Activated naive CD8-positive, alpha-beta T cell treated with anti-CD3 and anti-CD28 coated beads for 36 hours (primary cell): Measurements from ENCODE around the gene URI1. TPM values are rescaled to one million over a fixed set of nuclear protein-coding genes. Genes with fewer than 3 reads are reported as not detected.
A peak's percentile ranks its signal among the peaks of the same experiment; 100 is the strongest.

Experiments
- DNase-seq: peaks from one replicate; pipeline ENCODE4 v3.0.0; 2021
- H3K27ac Mint-ChIP-seq: one replicate; pipeline ENCODE4 v1.8.0; 2022; ENCODE audit warnings: mild to moderate bottlenecking, moderate library complexity, mixed read lengths
- H3K27me3 Mint-ChIP-seq: one replicate; pipeline ENCODE4 v1.8.0; 2022; ENCODE audit warnings: mild to moderate bottlenecking, mixed read lengths
- H3K36me3 Mint-ChIP-seq: one replicate; pipeline ENCODE4 v1.8.0; 2021; ENCODE audit warnings: mild to moderate bottlenecking, mixed read lengths
- H3K4me1 Mint-ChIP-seq: one replicate; pipeline ENCODE4 v1.8.0; 2021; ENCODE audit warnings: mixed read lengths
- H3K4me3 Mint-ChIP-seq: one replicate; pipeline ENCODE4 v1.8.0; 2022; ENCODE audit warnings: mild to moderate bottlenecking, moderate library complexity, mixed read lengths
- H3K9me3 Mint-ChIP-seq: one replicate; pipeline ENCODE4 v1.8.0; 2022; ENCODE audit warnings: mixed read lengths
- total RNA-seq, 2 experiments: library from RNA; stranded (reverse); gene quantifications; one replicate each; pipeline ENCODE4 v1.2.3, GENCODE V29; 2021

Gene URI1
- total RNA-seq, 2 experiments from 2014 or later = 69.7 to 75.4 TPM

DNA sequence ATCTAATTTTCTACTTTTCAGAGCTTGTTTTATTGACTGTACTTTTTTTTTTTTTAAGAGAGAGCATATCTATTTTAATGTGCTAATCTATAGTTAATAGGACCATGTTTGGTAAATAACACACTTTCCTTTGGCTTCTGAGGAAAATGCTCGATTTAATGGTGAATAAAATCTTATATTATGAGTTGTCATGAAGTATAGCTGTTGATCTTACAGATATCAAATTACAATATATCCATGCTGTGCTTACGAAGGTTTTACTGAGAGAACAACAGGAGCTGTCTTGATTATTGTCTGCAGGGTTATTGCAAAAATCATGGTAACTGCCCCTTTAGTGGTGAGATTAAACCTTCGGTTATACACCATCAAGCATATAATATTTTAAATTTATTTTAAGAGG is 29.6 kb downstream of the URI1 start:
- Mint-ChIP-seq H3K4me1 (peaks cover 57% of the 10 kb centered on the region), H3K27me3 (no peaks in the 10 kb centered on the region), H3K27ac (no peak overlapping the region), H3K36me3 (peaks cover 15% of the 10 kb centered on the region), H3K9me3 (no peaks in the 10 kb centered on the region), H3K4me3 (no peak overlapping the region)
- DNase-seq = no peak

DNA sequence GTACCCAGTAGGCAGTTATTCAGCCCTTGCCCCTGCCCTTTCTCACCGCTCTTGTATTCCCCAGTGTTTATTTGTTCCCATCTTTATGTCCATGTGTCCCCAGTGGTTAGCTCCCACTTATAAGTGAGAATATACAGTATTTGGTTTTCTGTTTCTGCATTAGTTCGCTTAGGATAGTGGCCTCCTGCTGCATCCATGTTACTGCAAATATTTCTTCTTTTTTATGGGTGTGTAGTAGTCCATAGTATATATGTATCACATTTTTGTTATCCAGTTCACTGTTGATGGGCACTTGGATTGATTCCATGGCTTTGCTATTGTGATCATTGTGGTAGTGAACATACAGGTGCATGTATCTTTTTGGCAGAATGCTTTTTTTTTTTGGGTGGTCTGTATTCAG is 32.7 kb downstream of the URI1 start:
- H3K4me3 Mint-ChIP-seq = no peak overlapping the region
- H3K27me3 Mint-ChIP-seq = no peaks in the 10 kb centered on the region
- H3K9me3 Mint-ChIP-seq = no peaks in the 10 kb centered on the region
- no peak overlapping the region for H3K27ac Mint-ChIP-seq
- no peak for DNase-seq
- H3K36me3 Mint-ChIP-seq = peaks cover 15% of the 10 kb centered on the region
- H3K4me1 Mint-ChIP-seq = peaks cover 52% of the 10 kb centered on the region

DNA sequence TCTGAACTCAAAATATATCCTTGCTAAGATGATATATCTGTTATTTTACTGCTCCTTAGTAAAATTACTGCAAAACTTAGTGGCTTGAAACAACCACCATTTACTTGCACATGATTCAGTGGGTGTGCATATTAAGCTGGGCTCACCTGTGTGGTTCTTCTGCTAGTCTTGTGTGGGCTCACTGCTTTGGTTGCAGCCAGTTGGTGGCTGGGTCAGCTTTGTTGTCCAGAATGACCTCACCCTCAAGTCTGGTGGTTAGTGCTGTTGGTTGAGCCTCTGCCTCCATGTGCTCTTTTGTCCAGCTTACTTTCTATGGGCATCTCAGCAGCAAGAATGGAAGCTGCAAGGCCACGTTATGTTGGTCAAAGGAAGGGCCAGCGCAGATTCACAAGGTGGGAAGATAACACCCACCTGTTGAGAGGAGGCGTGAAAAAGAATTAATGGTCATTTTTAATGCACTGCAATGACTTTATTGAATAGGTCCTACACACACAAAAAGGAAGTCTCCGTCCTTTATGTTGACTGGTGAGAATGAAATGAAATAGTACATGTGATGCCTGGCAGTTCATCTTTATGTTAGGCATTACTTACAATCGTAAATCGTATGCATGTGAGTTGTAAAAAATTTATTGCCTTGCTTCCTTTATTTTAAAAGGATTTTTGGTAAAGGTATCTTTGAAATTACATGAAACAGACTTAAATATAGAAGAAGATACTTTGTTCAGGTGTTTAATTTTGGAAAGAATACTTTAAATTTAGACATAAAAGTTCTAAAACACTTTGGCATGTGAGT is 34.3 kb downstream of the URI1 start:
- no peak overlapping the region for H3K4me3 Mint-ChIP-seq

DNA sequence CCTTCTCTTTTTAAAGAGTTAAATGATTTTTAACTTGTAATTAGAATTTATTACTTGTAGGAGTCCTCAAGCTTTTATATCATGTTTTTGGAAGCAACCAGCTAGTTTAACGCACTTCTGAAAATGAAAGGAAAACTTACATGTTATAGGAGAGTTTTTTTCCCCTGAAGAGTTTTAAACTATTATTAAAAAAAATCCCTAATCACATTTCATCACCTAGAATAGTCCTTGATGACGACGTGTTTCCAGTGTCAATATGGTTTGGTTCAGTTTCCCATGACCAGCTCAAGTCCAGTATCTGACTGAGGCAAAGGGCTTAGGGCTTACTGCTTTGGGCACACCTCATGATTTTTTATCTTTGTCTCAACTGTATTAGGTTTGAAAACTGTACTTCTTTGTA is 36.0 kb downstream of the URI1 start:
- Mint-ChIP-seq H3K4me3 (peak overlapping the region; percentile 29), H3K9me3 (no peaks in the 10 kb centered on the region), H3K27ac (peak overlapping the region; percentile 66), H3K36me3 (peaks cover 19% of the 10 kb centered on the region), H3K4me1 (peaks cover 53% of the 10 kb centered on the region), H3K27me3 (no peaks in the 10 kb centered on the region)
- peak; percentile 10 for DNase-seq

More for the DNA sequence above, 34.3 kb downstream of the URI1 start:
- Mint-ChIP-seq H3K27me3 (no peaks in the 10 kb centered on the region), H3K4me1 (peaks cover 53% of the 10 kb centered on the region), H3K27ac (no peak overlapping the region), H3K9me3 (no peaks in the 10 kb centered on the region), H3K36me3 (peaks cover 19% of the 10 kb centered on the region)
- no peak for DNase-seq

DNA sequence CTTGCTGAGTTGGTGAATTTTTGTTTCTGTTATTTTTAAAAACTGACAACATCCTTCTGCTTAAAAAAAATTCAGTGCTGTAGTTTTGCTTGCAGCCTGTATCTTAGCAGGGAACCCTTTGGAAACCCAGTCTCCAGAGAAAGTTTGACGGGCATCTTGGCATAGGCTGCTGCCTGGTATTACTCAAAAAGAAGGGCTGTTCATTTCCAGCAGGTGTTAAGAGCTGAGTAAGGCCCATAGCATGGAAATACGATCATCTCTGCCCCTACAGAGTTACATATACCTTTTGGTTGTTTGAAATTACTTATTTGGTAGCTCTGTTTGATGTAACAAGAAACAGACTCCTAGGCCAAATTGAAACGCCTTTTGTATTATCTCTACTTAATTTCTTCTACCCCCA is 41.5 kb downstream of the URI1 start:
- Mint-ChIP-seq H3K36me3 (peaks cover 27% of the 10 kb centered on the region), H3K9me3 (no peaks in the 10 kb centered on the region), H3K4me1 (peaks cover 26% of the 10 kb centered on the region), H3K4me3 (no peak overlapping the region), H3K27me3 (no peaks in the 10 kb centered on the region), H3K27ac (no peak overlapping the region)
- DNase-seq = no peak

DNA sequence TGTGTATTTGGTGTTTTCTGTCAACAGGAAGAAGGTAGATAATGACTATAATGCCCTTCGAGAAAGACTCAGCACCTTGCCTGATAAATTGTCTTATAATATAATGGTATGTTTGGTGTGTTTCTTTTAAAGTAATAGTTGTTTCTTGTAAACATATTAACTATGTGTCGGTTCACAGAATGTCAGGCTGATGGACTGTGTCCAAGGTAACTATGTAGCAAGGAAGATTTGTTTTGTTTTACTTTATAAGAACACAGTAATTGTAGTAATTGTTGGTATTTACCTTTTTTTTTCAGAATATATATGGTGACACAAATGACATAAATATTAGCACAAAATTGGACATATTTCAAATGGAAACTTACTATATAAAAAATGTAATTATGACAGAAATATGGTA is 43.2 kb downstream of the URI1 start:
- H3K27me3 Mint-ChIP-seq = no peaks in the 10 kb centered on the region
- H3K9me3 Mint-ChIP-seq = no peaks in the 10 kb centered on the region
- peaks cover 21% of the 10 kb centered on the region for H3K4me1 Mint-ChIP-seq
- no peak overlapping the region for H3K27ac Mint-ChIP-seq
- peaks cover 41% of the 10 kb centered on the region for H3K36me3 Mint-ChIP-seq
- no peak overlapping the region for H3K4me3 Mint-ChIP-seq
- no peak for DNase-seq

DNA sequence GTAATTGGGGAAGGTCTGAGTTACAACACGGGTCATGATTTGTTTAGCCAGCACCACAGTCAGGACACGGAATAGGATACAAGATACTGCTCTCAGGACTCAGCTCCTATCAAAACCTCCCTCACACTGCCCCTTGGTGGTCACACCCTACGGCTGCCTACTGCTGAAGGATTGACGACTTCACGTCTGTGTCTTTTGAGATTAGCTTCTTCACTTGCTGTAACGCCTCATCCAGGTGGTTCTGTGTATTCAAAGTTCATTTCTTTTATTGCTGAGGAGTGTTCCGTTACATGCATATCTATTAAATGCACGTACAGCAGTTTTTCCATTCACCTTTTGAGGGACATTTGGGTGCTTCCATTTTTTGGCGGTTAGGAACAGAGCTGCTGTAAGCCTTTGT is 46.3 kb downstream of the URI1 start:
- no peak overlapping the region for H3K27ac Mint-ChIP-seq

DNA sequence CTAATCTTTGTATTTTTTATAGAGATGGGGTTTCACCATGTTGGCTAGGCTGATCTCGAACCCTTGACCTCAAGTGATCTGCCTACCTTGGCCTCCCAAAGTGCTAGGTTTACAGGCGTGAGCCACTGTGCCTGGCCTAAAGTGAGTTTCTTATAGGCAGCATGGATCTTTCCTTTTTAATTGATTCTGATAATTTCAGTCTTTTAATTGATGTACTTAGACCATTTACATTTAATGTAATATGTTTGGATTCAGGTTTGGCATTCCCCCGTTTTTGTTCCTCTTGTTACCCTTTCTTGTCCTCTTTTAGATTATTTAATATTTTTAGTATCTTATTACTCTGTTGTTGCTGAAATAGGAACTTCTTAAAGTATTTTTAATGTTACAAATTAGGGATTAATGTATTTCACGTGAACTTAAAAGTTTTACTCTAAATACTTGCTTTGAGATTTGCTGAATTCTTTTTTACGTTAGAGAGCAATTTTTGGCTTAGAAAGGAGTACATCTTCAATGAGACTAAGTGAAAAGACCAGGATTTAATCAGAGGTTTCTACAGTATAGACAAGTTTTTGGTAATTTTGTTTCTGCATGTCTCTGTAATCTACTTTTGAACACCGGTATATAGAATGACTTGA is 50.3 kb downstream of the URI1 start:
- H3K4me3 Mint-ChIP-seq = no peak overlapping the region
- peaks cover 21% of the 10 kb centered on the region for H3K4me1 Mint-ChIP-seq
- peaks cover 30% of the 10 kb centered on the region for H3K9me3 Mint-ChIP-seq
- DNase-seq = no peak
- no peaks in the 10 kb centered on the region for H3K27me3 Mint-ChIP-seq
- no peak overlapping the region for H3K27ac Mint-ChIP-seq
- H3K36me3 Mint-ChIP-seq = peaks cover 83% of the 10 kb centered on the region

More for the DNA sequence above, 46.3 kb downstream of the URI1 start:
- H3K4me3 Mint-ChIP-seq = no peak overlapping the region
- no peak for DNase-seq
- peaks cover 65% of the 10 kb centered on the region for H3K36me3 Mint-ChIP-seq
- H3K9me3 Mint-ChIP-seq = peaks cover 13% of the 10 kb centered on the region
- H3K27me3 Mint-ChIP-seq = no peaks in the 10 kb centered on the region
- peaks cover 5% of the 10 kb centered on the region for H3K4me1 Mint-ChIP-seq

DNA sequence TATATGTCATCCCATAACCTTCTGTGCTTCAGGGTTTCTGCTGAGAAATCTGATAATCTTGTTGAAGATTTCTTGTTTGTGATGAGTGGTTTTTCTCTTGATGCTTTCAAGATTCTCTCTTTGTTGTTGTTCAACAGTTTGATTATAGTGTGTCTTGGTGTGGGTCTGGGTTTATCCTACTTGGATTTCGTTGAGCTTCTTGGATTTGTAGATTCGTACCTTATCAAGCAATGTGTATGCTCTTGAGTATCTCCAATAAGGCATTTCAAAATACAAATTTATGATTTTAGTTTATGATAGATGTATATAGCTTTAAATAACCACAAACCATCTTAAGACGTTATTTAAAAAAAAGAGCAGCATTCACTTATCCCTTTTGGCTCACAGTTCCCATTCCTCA is 57.5 kb downstream of the URI1 start:
- H3K27ac Mint-ChIP-seq = no peak overlapping the region
- H3K27me3 Mint-ChIP-seq = no peaks in the 10 kb centered on the region
- no peak for DNase-seq
- H3K4me3 Mint-ChIP-seq = no peak overlapping the region
- peaks cover 76% of the 10 kb centered on the region for H3K36me3 Mint-ChIP-seq
- H3K4me1 Mint-ChIP-seq = peaks cover 44% of the 10 kb centered on the region
- H3K9me3 Mint-ChIP-seq = peaks cover 34% of the 10 kb centered on the region

DNA sequence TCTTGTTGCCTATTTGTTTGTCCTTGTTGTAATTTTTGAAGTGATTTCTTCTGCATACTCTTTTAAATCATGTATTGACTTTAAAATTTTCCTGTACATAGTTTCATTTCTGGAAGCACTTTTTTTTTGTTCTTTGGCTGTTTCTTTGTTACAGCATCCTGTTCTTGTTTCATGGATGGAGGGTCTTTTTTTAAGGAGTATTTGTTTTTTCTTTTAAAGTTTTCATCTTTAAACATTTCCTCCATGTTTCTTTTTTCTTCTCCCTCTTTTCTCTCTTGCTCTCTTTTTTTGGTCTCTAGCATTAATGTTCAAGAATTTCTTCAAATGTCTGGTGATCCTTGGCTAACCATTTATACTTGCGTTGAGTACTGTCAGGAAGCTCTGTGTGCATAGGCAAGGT is 58.8 kb downstream of the URI1 start:
- peaks cover 56% of the 10 kb centered on the region for H3K4me1 Mint-ChIP-seq
- no peak overlapping the region for H3K4me3 Mint-ChIP-seq
- no peaks in the 10 kb centered on the region for H3K27me3 Mint-ChIP-seq
- no peak for DNase-seq
- H3K36me3 Mint-ChIP-seq = peaks cover 72% of the 10 kb centered on the region
- H3K27ac Mint-ChIP-seq = no peak overlapping the region
- peaks cover 29% of the 10 kb centered on the region for H3K9me3 Mint-ChIP-seq

DNA sequence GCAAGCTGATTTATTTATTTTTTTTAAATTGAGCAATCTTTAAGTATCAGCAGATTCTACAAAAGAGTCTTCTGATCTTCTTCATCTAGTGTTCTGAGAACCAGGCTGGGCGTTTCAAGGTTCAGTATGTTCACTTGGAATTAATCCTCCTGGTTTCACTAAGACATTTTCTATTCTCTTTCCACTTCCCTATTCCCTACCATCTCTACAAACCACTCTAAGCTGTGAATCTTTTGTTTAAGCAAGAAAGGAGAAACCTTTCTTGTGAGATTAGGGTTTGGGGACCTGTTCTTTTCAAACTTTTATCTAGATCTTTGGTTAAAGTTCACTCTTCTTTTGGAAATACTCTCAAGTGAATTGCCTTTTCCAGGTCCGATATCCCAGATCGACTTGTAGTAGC is 59.3 kb downstream of the URI1 start:
- H3K27ac Mint-ChIP-seq = no peak overlapping the region
- H3K9me3 Mint-ChIP-seq = peaks cover 24% of the 10 kb centered on the region
- no peak for DNase-seq
- H3K4me3 Mint-ChIP-seq = no peak overlapping the region
- peaks cover 60% of the 10 kb centered on the region for H3K4me1 Mint-ChIP-seq
- no peaks in the 10 kb centered on the region for H3K27me3 Mint-ChIP-seq
- H3K36me3 Mint-ChIP-seq = peaks cover 72% of the 10 kb centered on the region

DNA sequence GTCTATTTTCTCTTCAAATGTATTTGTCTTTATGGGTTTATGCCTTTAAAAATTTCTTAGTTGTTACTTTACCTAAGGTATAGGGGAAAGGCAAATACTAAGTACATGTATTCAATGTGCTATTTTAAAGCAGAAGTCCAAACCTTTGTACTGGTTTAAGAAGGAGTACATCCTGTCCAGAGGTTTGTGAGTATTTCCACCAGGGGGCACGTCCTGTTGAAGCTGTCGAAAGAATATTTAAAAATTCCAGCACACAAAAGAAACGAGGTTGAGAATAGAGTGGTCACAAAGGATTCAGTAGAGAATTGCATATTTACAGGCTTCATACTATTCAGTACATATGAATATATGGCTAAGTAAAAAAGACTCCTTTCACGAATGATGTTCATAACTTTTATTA is 59.8 kb downstream of the URI1 start:
- Mint-ChIP-seq H3K4me3 (no peak overlapping the region), H3K27me3 (no peaks in the 10 kb centered on the region), H3K4me1 (peaks cover 57% of the 10 kb centered on the region), H3K36me3 (peaks cover 69% of the 10 kb centered on the region), H3K9me3 (peaks cover 19% of the 10 kb centered on the region), H3K27ac (no peak overlapping the region)
- no peak for DNase-seq

DNA sequence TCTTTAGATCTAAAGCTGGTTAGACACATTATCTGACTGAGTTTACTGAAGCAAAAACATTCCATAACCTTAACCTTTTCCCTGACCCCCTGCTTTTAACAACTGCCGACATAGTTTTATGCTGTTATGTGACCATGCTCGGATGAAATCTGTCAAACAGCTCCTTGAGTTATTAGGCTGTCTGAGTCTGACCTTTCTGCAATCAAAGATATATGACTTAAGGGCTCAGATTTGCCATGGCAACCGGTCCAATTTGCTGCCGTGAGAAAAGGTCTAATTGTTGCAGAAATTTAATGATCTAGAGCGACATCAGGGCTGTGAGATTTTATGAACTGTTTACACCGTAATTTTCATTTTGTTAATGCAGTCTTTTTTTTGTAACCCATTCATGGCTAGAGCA is 61.8 kb downstream of the URI1 start:
- H3K4me3 Mint-ChIP-seq = no peak overlapping the region
- H3K36me3 Mint-ChIP-seq = peaks cover 57% of the 10 kb centered on the region
- H3K27ac Mint-ChIP-seq = no peak overlapping the region
- DNase-seq = no peak
- no peaks in the 10 kb centered on the region for H3K27me3 Mint-ChIP-seq
- peaks cover 40% of the 10 kb centered on the region for H3K4me1 Mint-ChIP-seq
- peaks cover 14% of the 10 kb centered on the region for H3K9me3 Mint-ChIP-seq

DNA sequence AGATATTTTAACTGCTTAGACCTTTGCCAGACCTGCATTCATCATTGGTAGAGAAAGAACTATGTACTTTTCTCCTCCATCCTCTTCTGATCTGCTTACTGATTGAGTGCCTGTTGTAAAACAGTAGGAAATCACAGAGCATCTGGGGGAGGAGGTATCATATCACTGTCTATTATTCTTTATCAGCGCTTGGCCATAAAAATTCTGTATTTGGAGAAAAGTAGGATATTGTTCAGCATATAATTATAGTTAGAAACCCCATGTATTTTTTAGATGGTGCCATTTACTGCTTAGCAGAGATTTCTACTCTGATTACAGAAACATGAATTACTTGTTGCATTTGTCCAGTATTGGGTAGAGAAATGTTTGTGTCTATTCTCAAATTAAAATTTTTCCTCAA is 62.4 kb downstream of the URI1 start:
- Mint-ChIP-seq H3K27ac (no peak overlapping the region), H3K4me3 (no peak overlapping the region), H3K4me1 (peaks cover 39% of the 10 kb centered on the region), H3K27me3 (no peaks in the 10 kb centered on the region), H3K9me3 (peaks cover 13% of the 10 kb centered on the region), H3K36me3 (peaks cover 53% of the 10 kb centered on the region)
- DNase-seq = no peak

DNA sequence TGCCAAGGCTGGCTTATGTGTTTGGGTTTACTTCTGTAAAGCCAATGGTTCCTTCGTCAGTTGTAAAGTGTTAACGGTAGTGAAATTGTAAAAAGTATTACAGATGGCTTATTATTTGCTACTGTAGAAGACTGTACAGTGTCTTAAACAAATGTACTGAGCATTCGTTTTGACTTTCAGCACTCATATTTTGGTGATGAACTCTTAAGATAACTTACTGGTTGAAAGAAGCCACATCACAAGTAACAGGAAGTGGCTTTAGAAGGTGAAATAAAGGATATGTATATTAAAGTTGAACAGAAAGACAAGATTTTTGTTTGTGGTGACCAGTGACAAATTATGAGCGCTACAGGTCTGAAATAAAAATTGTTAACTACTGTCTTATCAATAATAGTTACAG is 64.2 kb downstream of the URI1 start:
- no peaks in the 10 kb centered on the region for H3K9me3 Mint-ChIP-seq
- no peaks in the 10 kb centered on the region for H3K27me3 Mint-ChIP-seq
- no peak for DNase-seq
- no peak overlapping the region for H3K4me3 Mint-ChIP-seq
- peaks cover 35% of the 10 kb centered on the region for H3K36me3 Mint-ChIP-seq
- H3K27ac Mint-ChIP-seq = peak overlapping the region; percentile 40
- peaks cover 36% of the 10 kb centered on the region for H3K4me1 Mint-ChIP-seq

DNA sequence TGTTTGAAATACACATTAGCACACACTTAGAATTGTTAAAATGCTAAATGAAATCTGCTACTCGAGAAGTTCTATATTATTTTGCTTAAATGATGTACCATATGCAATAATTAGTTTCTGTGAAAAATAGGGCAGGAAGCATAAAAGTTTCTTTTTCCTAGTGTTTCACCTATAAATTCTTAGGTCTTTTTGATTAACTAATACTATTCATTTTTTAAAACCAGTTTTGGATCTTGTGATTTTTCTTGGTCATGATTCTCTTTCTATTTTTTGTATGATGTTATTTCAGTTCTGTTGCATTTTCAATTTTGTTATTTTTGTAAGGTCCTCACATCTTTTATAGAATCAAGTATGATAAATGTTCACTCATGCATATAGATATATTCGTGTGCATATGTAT is 66.1 kb downstream of the URI1 start:
- no peaks in the 10 kb centered on the region for H3K27me3 Mint-ChIP-seq
- no peak overlapping the region for H3K27ac Mint-ChIP-seq
- peaks cover 30% of the 10 kb centered on the region for H3K4me1 Mint-ChIP-seq
- DNase-seq = no peak
- no peaks in the 10 kb centered on the region for H3K9me3 Mint-ChIP-seq
- peaks cover 31% of the 10 kb centered on the region for H3K36me3 Mint-ChIP-seq
- H3K4me3 Mint-ChIP-seq = no peak overlapping the region
